Measurements from ENCODE around the gene NOD2.
A peak's percentile ranks its signal among the peaks of the same experiment; 100 is the strongest.

The NOD2 gene

GRCh38 chr16:50717494-50717893 is 24.1 kb downstream of the NOD2 start:
- no peak for DNase-seq (ENCODE audit: low read depth)

GRCh38 chr16:50718061-50718760 is 24.8 kb downstream of the NOD2 start:
- DNase-seq (ENCODE audit: low read depth): no peak

DNA sequence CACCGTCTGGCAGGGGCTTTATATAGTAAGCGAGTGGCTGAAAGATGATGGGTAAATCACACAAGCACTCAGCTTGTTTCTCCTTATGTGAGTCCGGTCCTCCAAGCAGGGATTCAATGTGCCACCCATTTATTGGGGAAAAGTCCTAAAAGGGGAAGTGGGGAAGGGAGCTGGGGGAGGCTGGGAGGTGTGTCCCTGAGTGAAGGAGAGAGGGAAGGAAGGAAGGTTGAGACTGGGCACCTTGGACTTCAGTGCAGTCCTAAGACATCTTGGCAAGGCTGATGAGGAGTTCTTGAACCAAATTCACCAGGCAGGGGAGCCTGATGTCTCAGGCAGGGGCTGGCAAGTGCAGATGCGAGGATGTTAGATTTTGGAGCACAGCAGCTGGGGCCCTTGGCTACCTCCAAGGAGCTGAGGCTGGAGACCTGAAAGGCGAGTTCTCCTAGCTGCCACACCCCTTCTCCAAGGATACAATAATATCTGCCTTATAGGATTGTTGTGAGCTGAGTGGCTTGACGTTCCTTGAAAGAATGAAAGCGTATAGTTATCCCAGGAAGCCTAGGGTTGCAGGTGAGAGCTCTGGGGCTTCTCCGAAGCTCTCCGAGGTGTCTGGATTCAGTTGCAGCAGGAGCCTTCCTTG is 25.5 kb downstream of the NOD2 start:
- DNase-seq (ENCODE audit: low read depth): no peak

GRCh38 chr16:50719401-50720337 is 26.3 kb downstream of the NOD2 start:
- DNase-seq (ENCODE audit: low read depth): no peak

DNA sequence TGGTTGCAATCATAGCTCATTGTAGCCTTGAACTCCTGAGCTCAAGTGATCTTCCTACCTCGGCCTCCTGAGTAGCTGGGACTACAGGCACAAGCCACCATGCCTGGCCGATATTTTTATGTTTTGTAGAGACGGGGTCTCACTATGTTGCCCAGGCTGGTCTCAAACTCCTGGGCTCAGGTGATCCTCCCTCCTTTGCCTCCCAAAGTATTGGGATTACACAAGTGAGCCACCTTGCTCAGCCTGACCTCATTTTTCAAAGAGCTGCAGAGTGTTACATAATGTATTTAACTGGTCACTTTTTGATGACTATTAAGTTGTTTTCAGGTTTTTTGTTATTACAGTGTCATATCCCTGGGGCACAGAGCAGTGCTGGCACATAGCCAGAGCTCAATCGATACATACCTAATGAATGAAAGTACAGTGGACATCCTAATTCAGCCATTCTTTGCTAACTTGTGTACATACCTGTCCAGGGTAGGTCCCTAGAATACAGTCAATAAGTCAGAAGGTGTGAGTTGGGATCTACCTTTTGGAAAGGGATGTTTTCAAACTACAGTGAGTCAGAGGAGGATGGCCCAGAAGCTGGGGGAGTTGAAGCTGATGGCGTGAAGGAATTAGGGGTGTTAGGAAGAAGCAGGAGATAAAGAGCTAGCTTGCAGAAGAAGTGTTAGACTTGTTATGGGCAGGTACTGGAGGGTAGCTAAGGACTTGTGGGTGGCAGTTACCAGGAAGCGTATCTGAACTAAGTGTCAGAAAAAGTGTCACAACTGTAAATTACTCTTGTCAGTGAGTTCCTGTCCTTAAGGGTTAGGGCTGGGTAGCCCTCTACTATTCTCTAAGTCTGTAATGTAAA is 28.4 kb downstream of the NOD2 start:
- no peak for DNase-seq (ENCODE audit: low read depth)

- DNase-seq (ENCODE audit: low read depth): no peak
Observed at GRCh38 chr16:50722405-50722737, 29.0 kb downstream of the NOD2 start.

- DNase-seq (ENCODE audit: low read depth): no peak
Observed at GRCh38 chr16:50722960-50723359, 29.6 kb downstream of the NOD2 start.

- no peak for DNase-seq (ENCODE audit: low read depth)
Observed at GRCh38 chr16:50724306-50724705, 30.9 kb downstream of the NOD2 start.

- DNase-seq (ENCODE audit: low read depth): no peak
Observed at GRCh38 chr16:50731130-50731988, 38.0 kb downstream of the NOD2 start.

DNA sequence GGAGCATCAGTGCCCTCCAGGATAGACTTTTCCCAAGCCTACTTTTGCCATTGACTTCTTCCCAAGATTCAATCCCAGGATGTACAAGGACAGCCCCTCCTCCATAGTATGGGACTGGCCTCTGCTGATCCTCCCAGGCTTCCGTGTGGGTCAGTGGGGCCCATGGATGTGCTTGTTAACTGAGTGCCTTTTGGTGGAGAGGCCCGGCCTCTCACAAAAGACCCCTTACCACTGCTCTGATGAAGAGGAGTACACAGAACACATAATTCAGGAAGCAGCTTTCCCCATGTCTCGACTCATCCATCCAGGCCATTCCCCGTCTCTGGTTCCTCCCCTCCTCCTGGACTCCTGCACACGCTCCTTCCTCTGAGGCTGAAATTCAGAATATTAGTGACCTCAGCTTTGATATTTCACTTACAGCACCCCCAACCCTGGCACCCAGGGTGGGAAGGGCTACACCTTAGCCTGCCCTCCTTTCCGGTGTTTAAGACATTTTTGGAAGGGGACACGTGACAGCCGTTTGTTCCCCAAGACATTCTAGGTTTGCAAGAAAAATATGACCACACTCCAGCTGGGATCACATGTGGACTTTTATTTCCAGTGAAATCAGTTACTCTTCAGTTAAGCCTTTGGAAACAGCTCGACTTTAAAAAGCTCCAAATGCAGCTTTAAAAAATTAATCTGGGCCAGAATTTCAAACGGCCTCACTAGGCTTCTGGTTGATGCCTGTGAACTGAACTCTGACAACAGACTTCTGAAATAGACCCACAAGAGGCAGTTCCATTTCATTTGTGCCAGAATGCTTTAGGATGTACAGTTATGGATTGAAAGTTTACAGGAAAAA is 38.8 kb downstream of the NOD2 start:
- DNase-seq (ENCODE audit: low read depth): no peak

- no peak for DNase-seq (ENCODE audit: low read depth)
Observed at GRCh38 chr16:50733468-50733867, 40.1 kb downstream of the NOD2 start.

DNA sequence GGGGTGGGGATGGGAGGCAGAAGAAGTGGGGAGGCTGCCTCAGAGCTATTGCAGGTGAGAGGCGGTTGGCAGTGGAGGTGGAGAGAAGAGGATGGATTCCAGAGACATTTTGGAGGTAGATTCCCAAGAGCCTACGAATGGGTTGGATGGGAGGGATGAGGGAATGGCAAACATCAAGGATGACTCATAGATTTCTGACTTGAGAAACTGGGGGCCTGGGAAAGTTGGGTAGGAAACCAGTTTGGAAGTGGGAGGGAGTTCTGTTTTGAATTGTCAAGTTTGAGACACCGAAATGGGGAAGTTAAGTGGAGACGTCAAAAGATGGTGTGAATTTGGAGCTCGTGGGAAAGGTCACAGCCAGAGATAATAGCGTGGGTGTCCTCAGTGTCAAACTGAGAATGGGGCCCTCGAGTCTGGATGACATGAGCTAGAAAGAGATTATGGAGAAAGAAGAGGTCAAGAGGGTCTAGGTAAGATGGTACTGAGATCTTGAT is 42.3 kb downstream of the NOD2 start:
- no peak for DNase-seq (ENCODE audit: low read depth)

DNA sequence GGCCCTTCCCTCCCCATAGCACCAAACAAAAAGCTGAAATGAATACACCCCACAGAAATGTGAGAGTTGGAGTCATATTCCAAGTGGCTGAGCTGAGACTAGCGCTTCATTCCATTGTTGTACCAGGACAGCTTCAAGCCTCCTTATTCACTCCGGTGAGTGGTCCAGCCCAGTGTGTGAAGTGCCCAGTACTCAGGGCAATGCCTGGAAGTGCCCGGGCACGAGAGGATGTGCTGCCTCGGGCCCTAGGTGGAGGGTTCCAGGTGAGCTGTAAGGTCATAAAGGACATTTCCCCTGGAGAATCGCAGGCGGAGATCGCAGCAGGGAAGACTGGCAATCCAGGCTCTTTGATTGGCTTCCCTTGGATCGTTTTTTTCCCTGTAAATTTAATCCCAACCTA is 43.0 kb downstream of the NOD2 start:
- no peak for DNase-seq (ENCODE audit: low read depth)

- DNase-seq (ENCODE audit: low read depth): no peak
Observed at GRCh38 chr16:50737420-50737959, 44.1 kb downstream of the NOD2 start.

- DNase-seq (ENCODE audit: low read depth): no peak
Observed at GRCh38 chr16:50739031-50739430, 45.6 kb downstream of the NOD2 start.

DNA sequence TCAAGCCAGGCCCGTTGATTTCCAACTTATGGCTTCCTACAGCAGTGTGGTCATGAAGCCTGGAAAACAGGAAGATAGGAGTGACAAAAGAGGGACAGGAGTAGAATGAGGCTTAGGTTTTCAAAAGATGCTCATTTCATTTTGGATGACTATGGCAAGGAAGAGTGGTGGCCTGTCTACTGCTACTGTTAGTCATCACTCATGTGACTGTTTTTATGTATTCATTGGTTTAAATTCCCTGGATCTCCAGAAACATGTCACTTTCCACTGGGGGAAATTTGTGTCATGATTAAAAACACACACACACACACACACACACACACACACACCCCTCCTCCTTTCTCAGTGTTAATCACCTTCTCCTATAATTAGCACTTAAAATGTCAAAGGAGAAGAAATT is 47.3 kb downstream of the NOD2 start:
- DNase-seq (ENCODE audit: low read depth): no peak

- DNase-seq (ENCODE audit: low read depth): no peak
Observed at GRCh38 chr16:50741225-50741780, 47.9 kb downstream of the NOD2 start.

GRCh38 chr16:50741781-50742575 is 48.6 kb downstream of the NOD2 start, which contains the start of gene CYLD:
CYLD (plus strand) TSS chr16:50742086; CDS start chr16:50749699, 7,613 bp downstream.
- DNase-seq (ENCODE audit: low read depth): peak; percentile 100
